Uterus (tissue), 2 donors: ENCODE results near the gene LRRC7.

Experiments used
- POLR2A ChIP-seq, 2 donors: fragments of 450-650 bp; IDR thresholded peaks; one replicate each; pipeline ENCODE4 v1.6.1; 2016; ENCODE audit warnings: antibody characterized with exemption in 2 of 2, mild to moderate bottlenecking in 1 of 2, moderate library complexity in 1 of 2
- TF ChIP-seq, protein P1 (sequence below), 4 experiments: fragments of 200-600 bp in 2 of 4; fragments of 450-650 bp in 2 of 4; sonication (generic) in 2 of 4; IDR thresholded peaks; one replicate each; pipeline ENCODE4 v1.5.1; 2016 to 2019; ENCODE audit warnings: antibody characterized with exemption in 4 of 4, mild to moderate bottlenecking in 2 of 4, moderate library complexity in 1 of 4

DNA sequence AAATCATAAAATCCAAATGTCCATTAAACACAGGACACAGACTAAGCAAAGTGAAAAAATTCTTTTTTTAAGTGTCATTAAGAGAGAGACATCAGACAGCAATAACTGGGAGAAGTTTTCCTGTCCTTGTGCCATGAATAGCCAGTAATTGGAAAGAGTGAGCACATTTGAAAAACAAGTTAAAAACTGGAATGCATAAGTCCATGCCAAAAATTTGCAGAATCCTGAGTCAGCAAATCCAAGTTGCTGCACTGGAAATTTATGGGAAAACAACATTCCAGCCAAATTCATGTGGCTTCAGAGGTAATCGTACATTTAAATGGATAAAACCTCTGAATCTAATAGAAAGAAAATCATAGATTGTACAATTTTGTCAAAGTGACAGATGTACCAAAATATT is 346.3 kb downstream of the LRRC7 start:
- TF ChIP-seq, protein P1, sequence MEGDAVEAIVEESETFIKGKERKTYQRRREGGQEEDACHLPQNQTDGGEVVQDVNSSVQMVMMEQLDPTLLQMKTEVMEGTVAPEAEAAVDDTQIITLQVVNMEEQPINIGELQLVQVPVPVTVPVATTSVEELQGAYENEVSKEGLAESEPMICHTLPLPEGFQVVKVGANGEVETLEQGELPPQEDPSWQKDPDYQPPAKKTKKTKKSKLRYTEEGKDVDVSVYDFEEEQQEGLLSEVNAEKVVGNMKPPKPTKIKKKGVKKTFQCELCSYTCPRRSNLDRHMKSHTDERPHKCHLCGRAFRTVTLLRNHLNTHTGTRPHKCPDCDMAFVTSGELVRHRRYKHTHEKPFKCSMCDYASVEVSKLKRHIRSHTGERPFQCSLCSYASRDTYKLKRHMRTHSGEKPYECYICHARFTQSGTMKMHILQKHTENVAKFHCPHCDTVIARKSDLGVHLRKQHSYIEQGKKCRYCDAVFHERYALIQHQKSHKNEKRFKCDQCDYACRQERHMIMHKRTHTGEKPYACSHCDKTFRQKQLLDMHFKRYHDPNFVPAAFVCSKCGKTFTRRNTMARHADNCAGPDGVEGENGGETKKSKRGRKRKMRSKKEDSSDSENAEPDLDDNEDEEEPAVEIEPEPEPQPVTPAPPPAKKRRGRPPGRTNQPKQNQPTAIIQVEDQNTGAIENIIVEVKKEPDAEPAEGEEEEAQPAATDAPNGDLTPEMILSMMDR (IDR thresholded peaks at IDR 0.05): no peak
- TF ChIP-seq POLR2A (IDR thresholded peaks at IDR 0.05): no peak
